ENCODE measurements around the gene ZC3H12C.

ZC3H12C gene

GRCh38 chr11:110141812-110142211 is 48.6 kb downstream of the ZC3H12C start:
- H3K27me3 ChIP-seq (replicated peaks; ENCODE audit: control insufficient read depth, insufficient read depth, low read length, poor library complexity, severe bottlenecking), result peaks cover 3% of the 10 kb centered on the region
- H3K4me1 ChIP-seq (ENCODE audit: control insufficient read depth, insufficient read depth, low read length, poor library complexity, severe bottlenecking), result no peaks in the 10 kb centered on the region
- DNase-seq, result no peak
- H3K9me3 ChIP-seq (ENCODE audit: control insufficient read depth, low read length), result no peaks in the 10 kb centered on the region
- no peak overlapping the region for H3K4me3 ChIP-seq (ENCODE audit: insufficient read depth, low read depth, low read length, poor library complexity, severe bottlenecking)
- no peak overlapping the region for H3K27ac ChIP-seq (ENCODE audit: insufficient read depth, low read length, poor library complexity, severe bottlenecking)
- no peaks in the 10 kb centered on the region for H3K36me3 ChIP-seq (ENCODE audit: control insufficient read depth, insufficient read depth, low read length)

- DNase-seq, result no peak
- Histone ChIP-seq H3K27me3 (replicated peaks; ENCODE audit: control insufficient read depth, insufficient read depth, low read length, poor library complexity, severe bottlenecking) (peaks cover 3% of the 10 kb centered on the region), H3K4me3 (ENCODE audit: insufficient read depth, low read depth, low read length, poor library complexity, severe bottlenecking) (no peak overlapping the region), H3K36me3 (ENCODE audit: control insufficient read depth, insufficient read depth, low read length) (no peaks in the 10 kb centered on the region), H3K27ac (ENCODE audit: insufficient read depth, low read length, poor library complexity, severe bottlenecking) (no peak overlapping the region), H3K9me3 (ENCODE audit: control insufficient read depth, low read length) (no peaks in the 10 kb centered on the region), H3K4me1 (ENCODE audit: control insufficient read depth, insufficient read depth, low read length, poor library complexity, severe bottlenecking) (no peaks in the 10 kb centered on the region)
Observed at GRCh38 chr11:110147962-110148709, 54.9 kb downstream of the ZC3H12C start.

GRCh38 chr11:110148775-110149744 is 55.9 kb downstream of the ZC3H12C start:
- Histone ChIP-seq H3K4me1 (ENCODE audit: control insufficient read depth, insufficient read depth, low read length, poor library complexity, severe bottlenecking) (no peaks in the 10 kb centered on the region), H3K27me3 (replicated peaks; ENCODE audit: control insufficient read depth, insufficient read depth, low read length, poor library complexity, severe bottlenecking) (no peaks in the 10 kb centered on the region), H3K36me3 (ENCODE audit: control insufficient read depth, insufficient read depth, low read length) (no peaks in the 10 kb centered on the region), H3K27ac (ENCODE audit: insufficient read depth, low read length, poor library complexity, severe bottlenecking) (no peak overlapping the region), H3K4me3 (ENCODE audit: insufficient read depth, low read depth, low read length, poor library complexity, severe bottlenecking) (no peak overlapping the region), H3K9me3 (ENCODE audit: control insufficient read depth, low read length) (no peaks in the 10 kb centered on the region)
- no peak for DNase-seq

GRCh38 chr11:110152199-110152598 is 59.0 kb downstream of the ZC3H12C start:
- H3K27ac ChIP-seq (ENCODE audit: insufficient read depth, low read length, poor library complexity, severe bottlenecking), result no peak overlapping the region
- H3K36me3 ChIP-seq (ENCODE audit: control insufficient read depth, insufficient read depth, low read length), result no peaks in the 10 kb centered on the region
- H3K4me3 ChIP-seq (ENCODE audit: insufficient read depth, low read depth, low read length, poor library complexity, severe bottlenecking), result no peak overlapping the region
- no peaks in the 10 kb centered on the region for H3K4me1 ChIP-seq (ENCODE audit: control insufficient read depth, insufficient read depth, low read length, poor library complexity, severe bottlenecking)
- H3K9me3 ChIP-seq (ENCODE audit: control insufficient read depth, low read length), result no peaks in the 10 kb centered on the region
- no peaks in the 10 kb centered on the region for H3K27me3 ChIP-seq (replicated peaks; ENCODE audit: control insufficient read depth, insufficient read depth, low read length, poor library complexity, severe bottlenecking)
- no peak for DNase-seq

GRCh38 chr11:110153474-110153873 is 60.3 kb downstream of the ZC3H12C start:
- Histone ChIP-seq H3K27me3 (replicated peaks; ENCODE audit: control insufficient read depth, insufficient read depth, low read length, poor library complexity, severe bottlenecking) (no peaks in the 10 kb centered on the region), H3K27ac (ENCODE audit: insufficient read depth, low read length, poor library complexity, severe bottlenecking) (no peak overlapping the region), H3K9me3 (ENCODE audit: control insufficient read depth, low read length) (no peaks in the 10 kb centered on the region), H3K36me3 (ENCODE audit: control insufficient read depth, insufficient read depth, low read length) (no peaks in the 10 kb centered on the region), H3K4me1 (ENCODE audit: control insufficient read depth, insufficient read depth, low read length, poor library complexity, severe bottlenecking) (no peaks in the 10 kb centered on the region), H3K4me3 (ENCODE audit: insufficient read depth, low read depth, low read length, poor library complexity, severe bottlenecking) (no peak overlapping the region)
- no peak for DNase-seq

- H3K4me1 ChIP-seq (ENCODE audit: control insufficient read depth, insufficient read depth, low read length, poor library complexity, severe bottlenecking), result no peaks in the 10 kb centered on the region
- no peak for DNase-seq
- no peaks in the 10 kb centered on the region for H3K27me3 ChIP-seq (replicated peaks; ENCODE audit: control insufficient read depth, insufficient read depth, low read length, poor library complexity, severe bottlenecking)
- H3K9me3 ChIP-seq (ENCODE audit: control insufficient read depth, low read length), result no peaks in the 10 kb centered on the region
- no peak overlapping the region for H3K27ac ChIP-seq (ENCODE audit: insufficient read depth, low read length, poor library complexity, severe bottlenecking)
- H3K4me3 ChIP-seq (ENCODE audit: insufficient read depth, low read depth, low read length, poor library complexity, severe bottlenecking), result no peak overlapping the region
- no peaks in the 10 kb centered on the region for H3K36me3 ChIP-seq (ENCODE audit: control insufficient read depth, insufficient read depth, low read length)
Observed at GRCh38 chr11:110156503-110156902, 63.3 kb downstream of the ZC3H12C start.

- H3K9me3 ChIP-seq (ENCODE audit: control insufficient read depth, low read length), result no peaks in the 10 kb centered on the region
- no peak overlapping the region for H3K4me3 ChIP-seq (ENCODE audit: insufficient read depth, low read depth, low read length, poor library complexity, severe bottlenecking)
- H3K36me3 ChIP-seq (ENCODE audit: control insufficient read depth, insufficient read depth, low read length), result no peaks in the 10 kb centered on the region
- H3K4me1 ChIP-seq (ENCODE audit: control insufficient read depth, insufficient read depth, low read length, poor library complexity, severe bottlenecking), result no peaks in the 10 kb centered on the region
- DNase-seq, result no peak
- no peak overlapping the region for H3K27ac ChIP-seq (ENCODE audit: insufficient read depth, low read length, poor library complexity, severe bottlenecking)
- H3K27me3 ChIP-seq (replicated peaks; ENCODE audit: control insufficient read depth, insufficient read depth, low read length, poor library complexity, severe bottlenecking), result no peaks in the 10 kb centered on the region
Observed at GRCh38 chr11:110158317-110159200, 65.4 kb downstream of the ZC3H12C start.

- Histone ChIP-seq H3K4me3 (ENCODE audit: insufficient read depth, low read depth, low read length, poor library complexity, severe bottlenecking) (no peak overlapping the region), H3K27ac (ENCODE audit: insufficient read depth, low read length, poor library complexity, severe bottlenecking) (no peak overlapping the region), H3K27me3 (replicated peaks; ENCODE audit: control insufficient read depth, insufficient read depth, low read length, poor library complexity, severe bottlenecking) (no peaks in the 10 kb centered on the region), H3K4me1 (ENCODE audit: control insufficient read depth, insufficient read depth, low read length, poor library complexity, severe bottlenecking) (no peaks in the 10 kb centered on the region), H3K36me3 (ENCODE audit: control insufficient read depth, insufficient read depth, low read length) (no peaks in the 10 kb centered on the region), H3K9me3 (ENCODE audit: control insufficient read depth, low read length) (no peaks in the 10 kb centered on the region)
- DNase-seq, result no peak
Observed at GRCh38 chr11:110159476-110159875, 66.3 kb downstream of the ZC3H12C start.

GRCh38 chr11:110160016-110160415 is 66.8 kb downstream of the ZC3H12C start:
- no peak for DNase-seq
- Histone ChIP-seq H3K27ac (ENCODE audit: insufficient read depth, low read length, poor library complexity, severe bottlenecking) (no peak overlapping the region), H3K36me3 (ENCODE audit: control insufficient read depth, insufficient read depth, low read length) (no peaks in the 10 kb centered on the region), H3K27me3 (replicated peaks; ENCODE audit: control insufficient read depth, insufficient read depth, low read length, poor library complexity, severe bottlenecking) (no peaks in the 10 kb centered on the region), H3K4me1 (ENCODE audit: control insufficient read depth, insufficient read depth, low read length, poor library complexity, severe bottlenecking) (no peaks in the 10 kb centered on the region), H3K9me3 (ENCODE audit: control insufficient read depth, low read length) (no peaks in the 10 kb centered on the region), H3K4me3 (ENCODE audit: insufficient read depth, low read depth, low read length, poor library complexity, severe bottlenecking) (no peak overlapping the region)

Measured in effector memory CD4-positive, alpha-beta T cell (primary cell).